DOHH2 (cell line): ENCODE data around the gene PATE4.

Experiments
- EZH2phosphoT487 ChIP-seq: fragments of 200-600 bp; sonication (generic); IDR thresholded peaks from 2 replicates; pipeline ENCODE4 v1.6.1; 2017; ENCODE audit warnings: borderline replicate concordance, mild to moderate bottlenecking, antibody characterized with exemption, low read length, moderate library complexity, mixed read lengths
- TF ChIP-seq, protein P1 (sequence below): fragments of 200-600 bp; sonication (generic); IDR thresholded peaks from one replicate; pipeline ENCODE4 v1.5.1; 2014; ENCODE audit warnings: antibody characterized with exemption, mild to moderate bottlenecking, low read depth, low read length; ENCODE audit not compliant: poor library complexity, severe bottlenecking

DNA sequence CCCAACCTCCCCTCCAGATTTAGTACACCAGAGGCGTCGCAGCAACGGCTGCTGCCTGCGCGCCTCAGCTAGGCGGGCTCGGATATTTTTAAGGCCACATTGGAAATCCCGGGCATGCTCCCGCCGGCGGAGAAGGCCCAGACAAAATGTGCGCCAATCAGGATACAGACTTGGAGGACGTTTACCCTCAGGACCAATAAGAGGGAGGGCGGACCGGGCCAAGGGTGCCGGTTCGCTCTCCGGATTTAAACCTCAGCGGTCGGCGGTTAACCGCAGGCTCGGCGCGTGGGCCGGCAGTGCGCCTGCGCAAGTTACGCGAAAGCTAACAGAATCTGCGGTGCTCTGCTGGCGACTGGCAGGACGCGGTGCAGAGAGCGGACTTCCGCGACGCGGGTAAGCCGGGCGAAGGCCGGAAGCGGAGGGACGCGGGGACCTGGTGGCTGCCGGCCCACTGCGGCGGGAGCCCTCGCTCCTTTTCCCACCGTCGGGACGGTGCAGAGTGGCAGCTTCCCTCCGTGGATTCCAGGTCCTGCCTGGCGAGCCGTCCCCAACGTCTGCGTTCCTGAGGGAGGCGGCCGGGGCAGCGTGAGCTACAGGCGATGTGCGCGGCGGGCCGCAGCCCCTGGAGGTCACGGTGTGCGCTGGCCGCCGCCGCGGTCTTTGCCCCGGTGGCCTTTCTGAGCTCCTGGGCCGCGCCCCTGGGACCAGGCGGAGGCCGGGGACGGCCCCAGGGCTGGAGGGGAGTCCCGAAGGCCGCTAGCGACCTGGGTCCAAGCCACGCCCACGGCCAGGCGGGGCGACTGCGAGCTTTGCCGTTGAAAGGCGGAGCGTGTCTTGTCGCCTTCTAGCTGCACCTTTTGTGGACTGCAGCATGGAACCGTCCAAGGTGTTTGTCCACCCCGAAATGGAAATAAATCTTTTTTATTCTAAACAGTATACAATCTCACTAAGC is 54.5 kb downstream of the PATE4 start, which contains the start of gene HYLS1:
- TF ChIP-seq, protein P1, sequence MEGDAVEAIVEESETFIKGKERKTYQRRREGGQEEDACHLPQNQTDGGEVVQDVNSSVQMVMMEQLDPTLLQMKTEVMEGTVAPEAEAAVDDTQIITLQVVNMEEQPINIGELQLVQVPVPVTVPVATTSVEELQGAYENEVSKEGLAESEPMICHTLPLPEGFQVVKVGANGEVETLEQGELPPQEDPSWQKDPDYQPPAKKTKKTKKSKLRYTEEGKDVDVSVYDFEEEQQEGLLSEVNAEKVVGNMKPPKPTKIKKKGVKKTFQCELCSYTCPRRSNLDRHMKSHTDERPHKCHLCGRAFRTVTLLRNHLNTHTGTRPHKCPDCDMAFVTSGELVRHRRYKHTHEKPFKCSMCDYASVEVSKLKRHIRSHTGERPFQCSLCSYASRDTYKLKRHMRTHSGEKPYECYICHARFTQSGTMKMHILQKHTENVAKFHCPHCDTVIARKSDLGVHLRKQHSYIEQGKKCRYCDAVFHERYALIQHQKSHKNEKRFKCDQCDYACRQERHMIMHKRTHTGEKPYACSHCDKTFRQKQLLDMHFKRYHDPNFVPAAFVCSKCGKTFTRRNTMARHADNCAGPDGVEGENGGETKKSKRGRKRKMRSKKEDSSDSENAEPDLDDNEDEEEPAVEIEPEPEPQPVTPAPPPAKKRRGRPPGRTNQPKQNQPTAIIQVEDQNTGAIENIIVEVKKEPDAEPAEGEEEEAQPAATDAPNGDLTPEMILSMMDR: peak; percentile 25
- no peak for TF ChIP-seq EZH2phosphoT487
